Thymus (tissue), 11 donors: ENCODE results near the gene SAXO1. TPM values are rescaled to one million over a fixed set of nuclear protein-coding genes. Genes with fewer than 3 reads are reported as not detected.
A peak's percentile ranks its signal among the peaks of the same experiment; 100 is the strongest.

Experiments
- DNase-seq, 9 donors: peaks; one replicate each; pipeline ENCODE4 v3.0.0-alpha.2; 2013; ENCODE audit warnings: low spot score in 9 of 9, low read depth in 6 of 9, missing footprints in 1 of 9
- H3K27ac ChIP-seq, 2 donors: one replicate each; pipeline ENCODE4 v1.5.1; 2013; ENCODE audit warnings: control low read depth in 1 of 2, low read depth in 1 of 2, low read length in 1 of 2, mild to moderate bottlenecking in 1 of 2, moderate library complexity in 1 of 2
- H3K27me3 ChIP-seq, 2 donors: one replicate each; pipeline ENCODE4 v1.5.1; 2013; ENCODE audit warnings: low read length in 1 of 2; ENCODE audit not compliant: control insufficient read depth in 2 of 2, insufficient read depth in 1 of 2
- H3K36me3 ChIP-seq, 2 donors: one replicate each; pipeline ENCODE4 v1.5.1; 2013; ENCODE audit warnings: low read length in 1 of 2, mild to moderate bottlenecking in 1 of 2, moderate library complexity in 1 of 2; ENCODE audit not compliant: control insufficient read depth in 2 of 2, insufficient read depth in 2 of 2
- H3K4me1 ChIP-seq, 2 donors: one replicate each; pipeline ENCODE4 v1.5.1; 2013; ENCODE audit warnings: low read length in 2 of 2; ENCODE audit not compliant: control insufficient read depth in 2 of 2, insufficient read depth in 2 of 2
- H3K4me3 ChIP-seq, 2 donors: one replicate each; pipeline ENCODE4 v1.5.1; 2013; ENCODE audit warnings: low read length in 2 of 2, control low read depth in 1 of 2, mild to moderate bottlenecking in 1 of 2
- H3K9me3 ChIP-seq, 2 donors: one replicate each; pipeline ENCODE4 v1.5.1; 2013; ENCODE audit warnings: low read length in 1 of 2, mild to moderate bottlenecking in 1 of 2; ENCODE audit not compliant: control insufficient read depth in 2 of 2, insufficient read depth in 1 of 2
- WGBS: extraction: QIAGEN DNeasy Blood & Tissue Kit; methylation state at CpG from one replicate; pipeline ENCODE4 v1.1.7; 2013; 5-methylcytosine and 5-hydroxymethylcytosine counted together
- polyA plus RNA-seq: library from polyadenylated mRNA; stranded (reverse); fragments of 200-250 nt; gene quantifications from one replicate; pipeline ENCODE4 v1.2.3, GENCODE V29; 2013
- total RNA-seq: library from RNA; stranded (reverse); fragments of 120-200 nt; gene quantifications from one replicate; pipeline ENCODE4 v1.2.4, GENCODE V29; 2013
- donor health status: healthy.

Gene SAXO1
- total and polyA plus RNA-seq, 2 donors: 0.02 to 0.09 TPM

DNA sequence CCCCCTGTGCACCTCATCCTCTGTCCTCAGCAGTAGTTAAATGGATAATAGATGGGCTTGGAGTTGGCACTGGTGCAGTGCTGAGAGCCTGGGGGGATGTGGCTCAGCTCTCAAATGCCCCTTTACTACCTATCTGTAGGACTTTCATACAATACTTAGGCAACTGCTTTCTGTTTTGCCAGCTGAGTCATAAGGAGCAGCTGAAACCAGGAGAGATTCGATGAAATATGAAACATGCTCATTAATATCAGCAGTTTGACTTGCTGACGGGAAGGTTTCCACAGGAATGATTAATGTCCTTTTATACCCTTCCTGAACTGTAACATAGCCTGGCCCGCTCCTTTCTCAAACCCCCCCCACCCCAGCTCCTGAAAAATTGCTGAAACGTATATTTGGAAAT is 142.6 kb downstream of the SAXO1 start:
- WGBS: 51% methylated on average over 4 of the region's 4 CpGs
- Histone ChIP-seq H3K4me1 (peaks cover 0 to 13% of the 10 kb centered on the region in 2 donors), H3K27ac (peak overlapping the region in 1 of 2 donors; percentile 49), H3K36me3 (no peaks in the 10 kb centered on the region), H3K27me3 (no peaks in the 10 kb centered on the region), H3K9me3 (peaks cover 0 to 2% of the 10 kb centered on the region in 2 donors), H3K4me3 (no peak overlapping the region)
- DNase-seq: no peak

DNA sequence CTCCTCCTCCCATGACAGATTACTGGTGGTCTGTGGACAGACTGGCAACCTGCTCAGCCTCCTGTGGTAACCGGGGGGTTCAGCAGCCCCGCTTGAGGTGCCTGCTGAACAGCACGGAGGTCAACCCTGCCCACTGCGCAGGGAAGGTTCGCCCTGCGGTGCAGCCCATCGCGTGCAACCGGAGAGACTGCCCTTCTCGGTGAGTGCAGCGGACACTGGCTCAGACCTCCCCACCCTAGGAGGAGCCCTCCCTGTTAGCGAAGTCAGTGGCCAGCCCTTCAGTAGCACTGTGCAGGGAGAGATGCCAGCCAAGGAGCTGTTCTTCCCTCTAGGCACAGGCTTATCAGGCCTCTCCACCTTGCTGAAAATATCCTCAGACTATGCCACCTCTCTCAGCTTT is 143.5 kb downstream of the SAXO1 start:
- Histone ChIP-seq H3K27ac (no peak overlapping the region), H3K4me3 (no peak overlapping the region)
- DNase-seq: no peak

GRCh38 chr9:18888290-18888689 is 144.7 kb downstream of the SAXO1 start:
- H3K27me3 ChIP-seq: no peaks in the 10 kb centered on the region
- H3K9me3 ChIP-seq: no peaks in the 10 kb centered on the region
- H3K36me3 ChIP-seq: no peaks in the 10 kb centered on the region
- H3K27ac ChIP-seq: no peak overlapping the region
- no peak overlapping the region for H3K4me3 ChIP-seq
- H3K4me1 ChIP-seq: peaks cover 0 to 13% of the 10 kb centered on the region in 2 donors
- DNase-seq: no peak
- 95% methylated on average over 1 of the region's 1 CpG for WGBS

More for the DNA sequence above, 143.5 kb downstream of the SAXO1 start:
- Histone ChIP-seq H3K36me3 (no peaks in the 10 kb centered on the region), H3K27me3 (no peaks in the 10 kb centered on the region), H3K9me3 (no peaks in the 10 kb centered on the region), H3K4me1 (peaks cover 0 to 13% of the 10 kb centered on the region in 2 donors)
- 97% methylated on average over 12 of the region's 12 CpGs for WGBS

DNA sequence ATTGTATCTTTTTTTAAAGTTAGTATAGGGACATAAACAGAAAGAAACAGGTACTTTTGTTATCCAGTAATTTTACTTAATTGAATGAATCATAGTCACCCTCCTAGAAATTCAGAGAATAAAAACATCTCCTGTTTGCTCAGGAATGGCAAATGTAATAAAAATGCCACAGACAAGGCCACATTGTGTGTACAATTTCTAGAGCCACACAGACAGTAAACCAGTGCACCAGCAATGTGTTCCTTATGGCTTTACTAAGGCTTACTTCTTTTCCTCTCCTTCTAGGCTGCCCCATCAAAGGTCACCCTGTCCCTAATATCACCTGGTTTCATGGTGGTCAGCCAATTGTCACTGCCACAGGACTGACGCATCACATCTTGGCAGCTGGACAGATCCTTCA is 145.5 kb downstream of the SAXO1 start:
- Histone ChIP-seq H3K4me3 (no peak overlapping the region), H3K27me3 (no peaks in the 10 kb centered on the region), H3K9me3 (no peaks in the 10 kb centered on the region), H3K4me1 (peaks cover 0 to 13% of the 10 kb centered on the region in 2 donors), H3K36me3 (no peaks in the 10 kb centered on the region), H3K27ac (no peak overlapping the region)
- 98% methylated on average over 1 of the region's 1 CpG for WGBS
- no peak for DNase-seq

DNA sequence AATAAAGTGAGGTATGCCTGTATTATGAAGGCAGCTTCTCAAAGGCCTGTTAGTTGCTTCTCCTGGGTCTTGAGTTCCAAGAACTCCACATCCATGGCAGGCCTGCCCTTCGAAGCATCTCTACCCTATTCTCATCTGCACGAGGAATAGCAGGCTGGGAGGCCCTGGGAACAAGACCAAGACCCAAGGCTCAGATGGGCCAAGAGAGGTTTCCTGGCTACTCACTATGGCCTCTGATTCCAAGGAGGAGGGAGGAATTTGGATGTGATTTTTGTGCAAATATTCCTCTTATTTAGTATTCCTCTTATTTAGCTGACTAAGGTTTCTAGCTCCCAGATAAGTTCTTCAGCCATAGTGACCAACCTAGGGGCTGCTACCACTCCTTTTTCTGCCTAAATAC is 151.3 kb downstream of the SAXO1 start:
- H3K27me3 ChIP-seq: no peaks in the 10 kb centered on the region
- WGBS: 92% methylated on average over 2 of the region's 2 CpGs
- H3K36me3 ChIP-seq: no peaks in the 10 kb centered on the region
- H3K27ac ChIP-seq: no peak overlapping the region
- no peaks in the 10 kb centered on the region for H3K4me1 ChIP-seq
- H3K4me3 ChIP-seq: no peak overlapping the region
- no peaks in the 10 kb centered on the region for H3K9me3 ChIP-seq
- DNase-seq: no peak

GRCh38 chr9:18877984-18878383 is 155.0 kb downstream of the SAXO1 start:
- Histone ChIP-seq H3K4me3 (no peak overlapping the region), H3K4me1 (no peaks in the 10 kb centered on the region), H3K27ac (no peak overlapping the region), H3K9me3 (no peaks in the 10 kb centered on the region), H3K27me3 (no peaks in the 10 kb centered on the region), H3K36me3 (no peaks in the 10 kb centered on the region)
- WGBS: 96% methylated on average over 3 of the region's 3 CpGs
- DNase-seq: no peak

Other genes starting within 250 kb of the SAXO1 start
- 28.0 TPM for gene RRAGA, start 16.2 kb upstream of the SAXO1 start, total RNA-seq
- 83.7 TPM for gene RRAGA, start 16.2 kb upstream of the SAXO1 start, polyA plus RNA-seq
- 23.8 TPM for gene HAUS6, start 69.7 kb upstream of the SAXO1 start, total RNA-seq
- gene HAUS6, start 69.7 kb upstream of the SAXO1 start, polyA plus RNA-seq: 10.8 TPM
- gene PLIN2, start 94.3 kb upstream of the SAXO1 start, total RNA-seq: 51.6 TPM
- 188 TPM for gene PLIN2, start 94.3 kb upstream of the SAXO1 start, polyA plus RNA-seq
- 39.2 TPM for gene DENND4C, start 197.5 kb upstream of the SAXO1 start, total RNA-seq
- gene DENND4C, start 197.5 kb upstream of the SAXO1 start, polyA plus RNA-seq: 15.4 TPM